NCI-H2107 (cell line): Measurements from ENCODE around the gene MSH5.

ENCODE experiments used
- DNase-seq: peaks from one replicate; lab custom pipeline; 2025; lab: John Stamatoyannopoulos, UW

The MSH5 gene

DNA sequence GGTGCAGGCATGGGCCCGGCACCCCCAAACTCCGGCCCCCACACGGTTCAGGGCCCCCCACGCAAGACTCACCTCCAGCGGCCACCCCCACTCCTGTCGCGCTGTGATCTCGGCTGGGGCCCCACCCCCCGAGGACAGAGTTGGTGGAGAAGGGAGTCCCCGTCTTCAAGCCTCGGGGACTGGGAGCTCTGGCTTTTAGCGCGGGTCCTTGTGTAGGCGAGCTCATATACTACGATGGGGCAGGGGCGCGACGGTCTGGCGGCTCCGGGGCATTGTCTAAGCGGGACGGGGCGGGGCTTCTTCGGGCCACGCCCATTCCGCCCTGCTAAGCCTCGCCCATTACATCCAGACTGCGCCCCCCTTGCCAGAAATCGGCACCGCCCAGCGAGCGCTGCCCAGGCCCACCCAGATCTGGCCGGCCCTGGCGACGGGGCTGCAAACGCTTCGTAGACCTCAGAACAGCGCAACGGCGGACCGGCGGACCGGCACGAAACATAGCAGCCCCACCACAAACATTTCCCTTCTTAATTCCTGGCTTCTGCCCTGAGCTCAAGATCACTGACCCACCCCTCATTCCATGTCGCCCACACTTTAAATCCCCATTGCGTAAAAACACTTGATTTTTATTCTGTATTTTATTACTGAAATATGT, 9.7 kb upstream of the MSH5 start:
- no peak for DNase-seq

DNA sequence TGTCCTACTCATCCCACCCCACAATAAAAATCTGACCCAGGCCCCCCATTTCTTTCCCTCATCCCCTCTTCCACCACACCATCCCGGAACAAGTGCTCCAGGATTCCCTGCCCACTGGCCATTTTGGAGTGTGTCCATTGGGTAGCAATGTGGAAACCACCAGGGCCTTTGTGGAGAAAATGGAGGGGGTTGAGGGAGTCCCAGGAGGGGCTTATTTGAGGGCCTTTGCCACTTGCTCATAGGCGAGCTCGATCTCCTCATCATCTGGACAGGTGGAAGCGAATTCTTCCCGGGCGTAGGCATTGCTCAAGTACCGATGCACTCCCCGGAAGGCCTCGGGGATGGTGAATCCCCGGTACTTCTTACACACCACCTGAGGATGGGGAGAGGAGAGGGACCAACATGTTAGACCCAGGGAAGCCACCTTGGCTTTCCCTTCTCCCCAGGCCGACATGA, 9.1 kb upstream of the MSH5 start:
- no peak for DNase-seq

DNA sequence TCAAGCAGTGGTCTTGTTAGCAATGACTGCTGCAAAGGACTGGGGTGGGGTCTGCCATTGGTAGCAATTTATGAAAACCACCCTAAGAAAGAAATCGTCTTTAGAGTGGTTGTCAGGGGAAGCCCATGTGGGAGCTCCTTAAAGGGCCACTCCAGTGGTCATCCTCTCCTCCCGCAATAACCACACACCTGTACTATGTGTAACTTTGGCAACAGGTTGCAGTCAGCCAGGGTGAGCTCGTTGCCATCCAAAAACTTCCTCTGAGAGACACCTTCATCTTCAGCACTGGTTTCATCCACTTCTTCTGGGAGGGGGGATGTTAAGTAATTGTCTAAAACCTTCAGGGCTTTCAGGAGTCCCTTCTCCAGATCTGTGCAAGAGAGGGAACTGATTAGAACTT, 7.8 kb upstream of the MSH5 start:
- DNase-seq, result no peak

DNA sequence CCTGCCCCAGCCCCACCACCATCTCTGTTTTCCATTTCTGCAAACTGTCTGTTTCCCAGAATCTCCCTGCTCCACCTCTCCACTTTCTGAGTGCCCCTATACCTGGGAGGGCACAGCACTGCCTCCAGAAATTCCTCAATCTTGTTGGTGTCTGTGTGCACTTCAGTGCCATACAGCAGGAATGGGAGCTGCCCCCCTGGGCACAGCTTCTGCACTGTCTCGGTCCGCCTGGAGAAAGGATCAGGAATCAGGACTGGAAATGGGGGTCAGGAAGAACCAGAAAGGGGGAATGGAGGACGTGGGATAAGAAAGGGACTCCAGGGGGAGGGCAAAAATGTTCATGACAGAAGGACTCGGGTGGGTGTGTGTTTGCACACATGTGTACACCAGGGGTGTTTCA, 6.1 kb upstream of the MSH5 start:
- no peak for DNase-seq

DNA sequence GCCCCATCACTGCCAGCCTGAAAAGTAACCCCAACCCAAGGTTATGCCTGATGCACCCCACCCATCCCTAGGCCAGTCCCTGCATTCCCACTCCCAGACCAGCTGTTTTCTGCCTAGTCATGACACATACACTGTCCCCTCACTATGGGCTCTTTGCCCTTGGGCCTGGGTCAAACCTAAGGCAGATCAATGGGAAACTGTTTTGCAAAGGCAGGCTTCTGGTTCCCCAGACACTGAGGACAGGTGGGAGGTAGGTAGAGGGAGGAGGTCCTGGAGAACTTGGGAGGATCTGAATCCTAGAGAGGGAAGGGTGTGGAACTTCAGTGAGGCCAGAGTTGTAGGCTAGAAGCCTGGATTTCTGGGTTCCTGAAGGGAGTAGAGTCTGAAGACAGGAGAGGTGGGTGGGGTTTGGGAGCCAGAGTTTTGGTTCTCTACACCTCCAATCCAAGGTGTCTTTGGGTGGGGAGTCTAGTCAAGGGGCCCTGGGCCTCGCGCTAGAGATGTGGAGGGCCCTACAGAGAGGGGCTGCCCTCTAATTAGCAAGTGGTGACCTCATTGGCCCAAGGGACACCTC, 5.5 kb upstream of the MSH5 start:
- DNase-seq, result no peak

DNA sequence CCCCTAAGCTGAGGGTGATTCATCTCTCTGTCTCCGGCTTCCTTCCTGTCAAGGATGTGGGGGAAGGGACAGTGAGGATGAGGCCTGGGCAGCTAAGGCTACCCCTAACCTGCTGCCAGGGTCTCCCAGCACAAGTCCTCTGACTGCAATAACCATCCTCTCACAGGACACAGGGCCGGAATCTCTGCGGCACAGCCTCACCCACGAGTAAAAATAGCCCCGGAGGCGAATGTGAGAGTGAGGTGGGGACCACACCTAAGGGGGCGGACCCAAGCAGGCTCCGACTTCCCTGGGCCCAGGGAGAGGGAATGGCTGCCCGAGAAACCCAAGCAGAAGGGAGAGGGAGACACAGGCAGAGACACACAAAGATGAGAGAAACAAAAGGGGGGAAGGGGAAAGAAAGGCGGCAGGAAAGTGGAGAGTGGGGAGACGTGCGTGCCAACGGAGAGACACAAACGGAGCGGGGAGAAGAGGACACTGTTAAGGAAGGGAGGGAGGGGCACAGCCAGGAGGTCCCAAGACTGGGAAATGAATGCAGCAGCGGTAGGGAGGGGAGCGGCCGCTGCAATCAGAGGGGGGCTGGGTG, 4.9 kb upstream of the MSH5 start:
- DNase-seq, result no peak

DNA sequence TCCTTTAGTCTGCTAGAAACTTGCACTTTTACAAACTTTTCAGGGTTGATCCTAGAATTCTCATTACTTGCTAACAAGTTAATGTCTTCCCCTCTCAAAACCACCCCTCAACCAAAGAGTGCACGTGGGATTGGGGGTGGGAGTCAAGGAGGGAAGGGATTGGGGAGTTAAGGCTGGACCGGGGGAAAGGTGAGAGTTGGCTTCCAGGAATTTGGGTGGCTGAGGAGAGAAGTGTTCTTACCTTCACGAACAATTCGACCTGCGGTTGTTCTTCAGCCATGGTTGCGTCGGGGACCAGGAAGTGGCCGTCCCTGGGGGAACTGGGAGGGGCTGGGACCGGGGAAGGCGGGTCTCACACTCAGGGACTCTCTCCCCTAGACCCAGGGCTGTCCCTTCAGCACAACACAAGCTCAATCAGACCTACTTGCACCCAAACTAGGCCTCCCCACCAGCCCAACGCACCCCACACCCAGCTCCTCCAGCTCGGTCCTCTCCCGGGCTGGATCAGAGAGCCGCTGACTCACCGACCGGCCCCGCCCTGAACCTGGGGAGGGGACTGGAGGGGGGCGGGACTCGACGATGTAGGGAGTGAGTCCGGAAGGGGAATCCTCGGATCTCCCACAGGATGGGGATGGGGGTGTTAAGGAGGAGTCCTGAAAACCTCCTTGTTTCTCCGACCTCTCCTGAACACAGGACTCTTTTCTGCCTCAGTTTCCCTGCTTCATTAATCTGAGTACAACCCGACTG, 3.6 kb upstream of the MSH5 start, which contains the start of gene CLIC1:
TSS of gene CLIC1 (minus strand) at position 510 of the 747 bp plus-strand sequence. CDS start at position 280, 230 bp downstream.
- no peak for DNase-seq

DNA sequence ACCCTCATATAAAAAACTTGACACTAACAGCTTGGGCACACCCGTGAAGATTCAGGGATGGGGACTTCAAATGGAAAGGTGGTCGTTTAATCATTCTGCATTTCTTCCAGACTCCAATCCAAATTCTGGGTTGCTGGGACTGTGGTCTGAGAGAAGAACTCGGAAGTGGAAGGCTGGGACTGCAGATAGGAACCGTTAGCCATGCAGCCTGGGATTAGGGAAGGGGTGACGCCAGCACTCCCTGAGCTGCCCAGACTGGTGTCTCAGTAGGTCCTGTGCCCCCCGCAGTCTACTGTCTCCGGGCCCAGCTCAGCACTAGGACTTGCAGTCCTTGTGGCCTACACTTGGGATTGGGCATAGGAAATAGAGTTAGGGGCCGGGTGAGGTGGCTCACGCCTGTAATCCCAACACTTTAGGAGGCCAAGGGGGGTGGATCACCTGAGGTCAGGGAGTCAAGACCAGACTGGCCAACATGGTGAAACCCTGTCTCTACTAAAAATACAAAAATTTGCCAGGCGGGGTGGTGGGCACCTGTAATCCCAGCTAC, 3.0 kb upstream of the MSH5 start:
- DNase-seq, result no peak

DNA sequence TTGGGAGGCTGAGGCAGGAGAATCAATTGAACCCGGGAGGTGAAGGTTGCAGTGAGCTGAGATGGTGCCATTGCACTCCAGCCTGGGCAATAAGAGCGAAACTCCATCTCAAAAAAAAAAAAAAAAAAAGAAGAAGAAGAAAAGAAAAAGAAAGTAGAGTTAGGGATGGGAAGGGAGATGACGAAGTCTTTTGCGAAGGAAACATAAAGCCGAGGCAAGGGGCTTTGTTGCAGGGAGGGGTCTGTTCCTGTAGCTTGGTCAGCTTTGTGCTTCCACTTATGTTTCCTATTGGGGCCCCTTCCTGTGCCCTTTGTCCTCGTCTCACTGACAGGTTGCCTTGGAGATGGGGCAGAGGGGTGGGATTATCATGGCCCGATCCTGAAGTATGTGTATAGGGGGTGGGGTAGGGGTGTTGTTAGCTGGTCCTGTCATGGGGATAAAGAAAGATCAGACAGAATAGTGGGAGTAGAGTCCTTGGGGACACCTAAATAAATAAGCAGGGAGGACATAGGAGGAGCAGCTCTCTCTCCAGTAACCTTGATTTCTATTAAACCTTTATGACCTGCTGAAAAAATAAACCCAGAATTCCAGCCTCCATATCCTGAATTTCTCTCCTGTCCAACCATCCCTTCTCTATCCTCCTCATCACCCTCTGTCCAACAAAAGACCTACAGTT, 2.4 kb upstream of the MSH5 start:
- DNase-seq, result no peak

DNA sequence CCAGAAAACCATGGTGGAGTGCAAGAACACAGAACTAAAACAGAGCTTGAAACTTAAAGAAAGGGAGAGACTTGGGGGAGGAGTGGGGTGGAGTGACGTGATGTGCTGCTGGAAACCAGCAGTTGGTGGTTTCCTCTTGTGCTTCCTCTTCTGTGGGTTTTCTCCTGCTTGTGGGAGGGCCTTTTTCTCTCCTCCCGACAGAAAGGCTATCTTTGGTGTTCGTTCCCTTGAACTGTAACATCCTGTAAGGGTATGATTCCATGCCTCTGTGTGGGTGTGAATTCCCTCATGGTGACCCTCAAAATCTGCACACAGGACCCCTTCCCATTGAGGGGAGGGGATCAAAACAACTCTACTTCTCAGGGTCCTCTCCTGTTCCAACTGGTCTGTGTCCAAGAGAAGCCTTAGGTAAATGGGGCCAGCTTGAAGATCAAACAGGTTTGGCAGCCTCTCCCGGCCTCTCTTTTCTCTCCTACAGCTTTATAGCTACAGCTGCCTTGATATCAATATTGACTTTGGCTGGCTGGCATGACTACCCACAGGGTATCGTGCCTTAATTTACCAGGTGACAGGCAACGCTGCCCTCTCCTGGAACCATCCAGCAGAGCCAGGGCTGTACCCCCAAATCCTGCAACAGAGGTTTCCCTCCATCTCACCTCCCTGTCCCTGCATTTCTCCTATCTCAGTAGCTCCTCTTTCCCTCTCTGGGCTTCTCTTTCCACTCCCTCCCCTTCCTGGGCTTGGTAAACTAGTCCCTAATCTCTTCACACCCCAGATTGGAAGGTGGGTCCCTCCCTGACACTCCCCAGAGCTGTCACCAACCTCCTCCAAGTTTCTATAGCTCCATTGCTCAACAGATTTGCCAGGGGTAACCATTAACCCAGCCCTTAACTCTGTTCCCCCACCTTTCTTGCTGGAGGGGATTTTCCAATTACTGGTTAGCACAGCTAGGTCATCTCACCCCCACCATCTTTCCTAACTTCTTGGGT, 1.5 kb upstream of the MSH5 start:
- no peak for DNase-seq

DNA sequence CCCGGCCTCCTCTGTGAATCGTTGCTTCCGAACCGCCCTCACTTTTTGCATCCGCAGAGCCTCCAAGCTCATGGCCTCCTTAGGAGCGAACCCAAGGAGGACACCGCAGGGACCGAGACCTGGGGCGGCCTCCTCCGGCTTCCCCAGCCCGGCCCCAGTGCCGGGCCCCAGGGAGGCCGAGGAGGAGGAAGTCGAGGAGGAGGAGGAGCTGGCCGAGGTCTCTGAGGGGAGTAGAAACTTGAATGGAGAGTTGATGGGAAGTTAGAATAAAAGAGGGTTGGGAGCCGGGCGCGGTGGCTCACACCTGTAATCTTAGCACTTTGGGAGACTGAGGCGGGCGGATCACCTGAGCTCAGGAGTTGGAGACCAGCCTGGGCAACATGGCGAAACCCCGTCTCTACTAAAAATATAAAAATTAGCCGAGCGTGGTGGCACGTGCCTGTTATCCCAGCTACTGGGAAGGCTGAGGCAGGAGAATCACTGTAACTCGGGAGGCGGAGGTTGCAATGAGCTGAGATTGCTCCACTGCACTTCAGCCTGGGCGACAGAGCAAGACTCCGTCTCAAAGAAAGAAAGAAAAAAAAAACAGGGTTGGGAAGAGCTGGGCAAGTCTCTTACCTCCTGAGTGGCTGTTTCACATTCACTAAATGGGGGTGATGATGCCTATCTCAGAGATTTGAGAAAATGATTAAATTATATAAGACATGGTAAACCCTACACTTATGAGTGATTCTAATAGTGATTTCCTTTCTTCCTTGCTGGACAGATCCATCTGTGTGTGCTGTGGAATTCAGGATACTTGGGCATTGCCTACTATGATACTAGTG, 805 bp downstream of the MSH5 start:
- no peak for DNase-seq

DNA sequence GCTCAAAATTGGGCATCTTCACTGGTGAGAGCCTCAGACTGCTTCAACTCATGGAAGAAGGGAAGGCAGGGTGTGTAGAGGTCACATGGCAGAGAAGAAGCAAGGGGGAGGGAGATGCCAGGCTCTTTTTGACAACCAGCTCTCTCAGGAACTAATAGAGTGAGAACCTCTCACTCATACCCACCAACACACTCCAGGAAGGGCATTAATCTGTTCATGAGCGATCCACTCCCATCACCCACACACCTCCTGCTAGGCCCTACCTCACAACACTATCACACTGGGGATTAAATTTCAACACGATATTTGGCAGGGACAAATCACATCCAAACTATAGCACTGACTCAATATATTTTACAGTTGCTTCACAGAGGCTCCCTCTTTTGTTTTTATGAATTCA, 2.0 kb downstream of the MSH5 start:
- no peak for DNase-seq

DNA sequence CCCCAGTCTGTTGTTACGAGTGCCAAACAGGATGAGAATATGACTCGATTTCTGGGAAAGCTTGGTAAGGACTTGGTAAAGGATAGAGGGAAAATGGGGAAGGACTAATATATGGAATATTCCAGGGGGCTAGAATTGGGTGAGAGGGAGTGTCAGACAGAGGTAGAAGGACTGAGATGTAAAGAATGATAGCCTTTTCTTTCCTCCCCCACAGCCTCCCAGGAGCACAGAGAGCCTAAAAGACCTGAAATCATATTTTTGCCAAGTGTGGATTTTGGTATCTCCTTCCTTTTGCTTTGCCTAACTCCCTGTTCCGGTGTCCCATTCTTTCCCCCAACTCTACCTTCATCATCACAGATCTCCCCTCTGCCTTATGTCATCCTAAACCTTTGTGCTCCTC, 3.1 kb downstream of the MSH5 start:
- DNase-seq, result no peak

DNA sequence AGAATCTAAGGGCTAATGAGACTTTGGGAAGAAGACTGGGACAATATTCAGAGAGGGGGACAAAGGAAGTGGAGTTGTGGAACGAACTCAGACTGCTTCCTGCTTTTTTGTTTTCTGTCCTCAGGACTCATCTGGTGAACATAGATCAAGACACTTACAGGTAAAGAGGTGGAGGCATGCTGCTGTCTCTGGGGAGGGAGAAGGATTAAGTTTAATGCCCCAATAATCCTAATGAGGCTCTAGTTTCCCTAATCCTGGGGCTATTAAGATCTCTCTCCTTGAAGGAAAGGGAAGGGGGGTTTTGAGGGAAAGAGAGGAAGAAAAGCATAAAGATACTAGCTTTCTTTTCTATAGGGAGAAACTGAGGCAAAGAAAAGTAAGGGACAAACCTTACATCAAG, 4.6 kb downstream of the MSH5 start:
- DNase-seq, result no peak

DNA sequence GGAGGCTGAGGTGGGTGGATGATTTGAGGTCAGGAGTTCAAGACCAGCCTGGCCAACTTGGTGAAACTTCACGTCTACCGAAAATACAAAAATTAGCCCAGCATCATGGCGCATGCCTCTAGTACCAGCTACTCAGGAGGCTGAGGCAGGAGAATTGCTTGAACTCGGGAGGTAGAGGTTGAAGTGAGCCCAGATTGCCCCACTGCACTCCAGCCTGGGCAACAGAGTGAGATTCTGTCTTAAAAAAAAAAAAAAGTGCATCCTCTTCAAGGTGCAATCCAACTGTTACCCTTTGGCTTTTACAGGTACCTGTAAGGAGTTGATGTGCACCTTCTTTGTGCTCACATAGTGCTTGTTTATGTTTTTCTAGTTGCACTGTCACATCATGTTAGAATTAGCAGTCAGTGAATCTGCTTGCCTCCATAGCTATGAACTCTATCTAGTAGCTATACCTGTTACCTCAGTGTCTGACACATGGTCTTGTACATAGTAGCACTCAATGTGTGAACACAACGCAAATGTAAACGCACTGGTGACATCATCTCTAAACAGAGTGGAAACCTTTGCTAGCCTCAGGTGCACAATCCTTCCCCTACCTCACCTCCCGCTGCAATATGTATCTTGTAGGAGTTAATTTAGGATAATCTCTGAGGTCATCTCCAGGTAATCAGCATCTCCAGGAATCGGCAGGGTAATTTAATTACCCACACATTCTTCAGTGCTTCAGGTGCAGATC, 9.7 kb downstream of the MSH5 start:
- no peak for DNase-seq

DNA sequence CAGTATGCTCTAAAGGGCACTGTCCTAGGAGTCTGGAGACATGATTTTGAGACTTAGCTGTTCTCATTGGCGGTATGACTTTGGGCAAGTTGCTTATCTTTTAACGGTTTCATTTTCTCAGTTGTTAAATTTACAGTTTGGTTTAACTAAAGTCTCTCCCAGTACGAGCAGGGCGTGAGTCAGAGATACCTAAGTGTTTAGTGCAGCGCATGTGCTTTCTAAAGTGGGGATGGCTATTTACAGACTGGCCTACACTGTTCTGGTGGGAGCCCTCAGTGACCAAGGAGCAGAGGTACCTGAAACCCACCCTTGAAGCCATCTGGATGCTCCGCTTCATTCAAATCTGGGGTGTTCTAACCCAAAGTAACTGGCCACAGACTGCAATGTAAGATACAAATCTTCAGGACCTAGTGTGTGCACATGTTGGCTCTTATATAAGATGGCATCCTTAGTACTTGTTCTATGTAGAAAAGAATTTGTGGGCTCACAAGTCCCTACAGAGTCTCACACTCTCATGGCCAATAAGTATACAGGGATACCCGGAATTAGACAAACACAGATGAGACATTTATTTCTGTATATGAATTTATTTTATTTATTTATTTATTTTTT, 10.7 kb downstream of the MSH5 start:
- DNase-seq, result no peak

DNA sequence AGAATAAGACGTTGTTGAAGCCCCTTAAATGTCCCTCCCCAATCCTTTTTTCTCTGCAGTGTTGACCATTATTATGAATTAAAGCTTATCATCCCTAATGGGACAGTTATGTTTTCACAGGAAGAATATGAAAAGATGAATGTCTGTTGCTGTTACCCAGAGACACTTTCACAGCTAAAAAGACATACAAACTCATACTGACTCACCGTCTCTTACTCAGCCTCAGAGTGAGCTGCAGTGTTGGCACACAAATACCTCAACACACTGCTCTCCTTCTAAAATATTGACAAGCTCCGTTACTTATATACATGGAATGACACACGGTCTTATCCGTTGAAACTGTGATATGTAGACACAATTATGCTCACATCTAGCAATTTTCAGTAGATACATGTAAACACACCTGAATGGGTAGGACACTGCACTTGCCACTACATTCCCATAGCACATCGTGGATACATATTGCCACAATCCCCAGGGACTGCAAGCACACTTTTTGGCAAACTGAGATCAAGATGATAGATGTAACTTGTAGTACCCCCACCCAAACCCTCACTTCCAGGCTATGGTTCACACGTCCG, 13.0 kb downstream of the MSH5 start:
- DNase-seq, result no peak

DNA sequence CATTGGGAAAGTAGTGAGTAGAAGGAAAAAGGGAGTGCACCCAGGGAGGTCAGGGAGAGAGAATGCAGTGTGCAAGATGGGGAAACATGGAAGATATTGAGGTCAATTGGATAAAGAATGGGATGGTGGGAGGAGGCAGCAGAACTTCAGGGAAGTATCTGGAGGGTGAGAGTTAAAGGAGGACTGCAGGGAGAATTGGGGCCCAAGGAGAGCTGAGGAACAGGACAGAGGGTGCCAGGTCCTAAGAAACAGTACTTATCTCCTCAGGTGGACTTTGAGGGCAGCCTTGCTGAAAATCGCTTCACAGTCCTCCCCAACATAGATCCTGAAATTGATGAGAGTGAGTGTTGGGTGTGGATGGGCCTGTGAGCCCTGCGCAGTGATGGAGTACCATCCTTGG, 18.5 kb downstream of the MSH5 start:
- DNase-seq, result no peak
